Erythroblast (primary cell): Measurements from ENCODE around the gene HIC1.
A peak's percentile ranks its signal among the peaks of the same experiment; 100 is the strongest.
"Not testable (repeated sequence)": the region's sequence is repeated elsewhere in the genome, so short reads cannot be mapped to it uniquely, and the experiment has no call there.

Source experiments
- DNase-seq, 2 experiments: peaks; one replicate each; lab custom pipeline; 2025; lab: John Stamatoyannopoulos, UW
- GATA1 ChIP-seq: IDR thresholded peaks from 2 replicates; pipeline ENCODE4 v1.6.1; 2011; ENCODE audit warnings: low read depth, mild to moderate bottlenecking, control low read depth, low read length, moderate library complexity
- POLR2A ChIP-seq: IDR thresholded peaks from 2 replicates; pipeline ENCODE4 v1.6.1; 2011; ENCODE audit warnings: mild to moderate bottlenecking, low read length

Gene HIC1

DNA sequence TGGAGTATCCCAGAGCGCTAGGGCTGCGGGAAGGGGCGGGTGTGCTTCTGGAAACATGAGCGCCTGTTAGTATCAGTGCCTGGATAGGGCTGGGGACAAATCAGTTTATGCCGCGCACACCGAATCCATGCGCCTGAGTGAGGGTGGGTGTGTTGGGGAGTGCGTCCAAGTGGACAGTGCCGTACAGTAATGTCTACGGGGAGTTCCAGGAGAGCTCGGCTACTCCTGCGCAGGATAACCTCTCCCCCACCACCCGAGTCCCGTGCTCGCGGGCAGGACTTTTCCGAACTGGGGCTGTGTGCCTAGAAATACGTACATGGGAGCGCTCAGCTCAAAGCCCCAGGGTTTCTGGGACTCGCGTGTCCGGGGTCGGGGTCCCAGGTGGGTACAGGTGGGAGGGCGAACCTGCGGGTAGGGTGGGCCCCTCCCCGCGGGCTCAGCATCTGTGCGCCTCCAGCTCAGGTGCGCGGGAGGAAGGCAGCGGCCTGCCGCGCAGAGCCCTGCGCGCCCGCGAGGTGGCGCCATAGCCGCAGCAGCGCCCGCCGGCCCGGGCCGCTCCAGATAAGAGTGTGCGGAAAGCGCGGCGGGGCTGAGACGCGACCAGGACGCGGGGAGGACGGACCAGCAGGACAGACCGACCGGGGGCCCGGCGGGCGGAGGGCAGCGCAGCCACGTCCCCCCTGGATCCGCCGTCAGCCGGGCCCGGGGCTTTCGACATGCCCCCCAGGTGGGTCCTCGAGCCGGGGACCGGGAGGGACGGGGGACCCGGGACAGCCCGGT lies at the start of gene HIC1:
HIC1 (plus strand) TSS at position 592 of the 780 bp plus-strand sequence. CDS start 1,588 bp downstream, outside the sequence.
- TF ChIP-seq POLR2A (no peak), GATA1 (no peak)

GRCh38 chr17:2008332-2009126 lies 46.4 kb upstream of the HIC1 start:
- DNase-seq, result no peak
- TF ChIP-seq GATA1 (no peak), POLR2A (no peak)

More for the DNA sequence above, at the start of gene HIC1:
- DNase-seq, result peak; percentile 78 to 86

DNA sequence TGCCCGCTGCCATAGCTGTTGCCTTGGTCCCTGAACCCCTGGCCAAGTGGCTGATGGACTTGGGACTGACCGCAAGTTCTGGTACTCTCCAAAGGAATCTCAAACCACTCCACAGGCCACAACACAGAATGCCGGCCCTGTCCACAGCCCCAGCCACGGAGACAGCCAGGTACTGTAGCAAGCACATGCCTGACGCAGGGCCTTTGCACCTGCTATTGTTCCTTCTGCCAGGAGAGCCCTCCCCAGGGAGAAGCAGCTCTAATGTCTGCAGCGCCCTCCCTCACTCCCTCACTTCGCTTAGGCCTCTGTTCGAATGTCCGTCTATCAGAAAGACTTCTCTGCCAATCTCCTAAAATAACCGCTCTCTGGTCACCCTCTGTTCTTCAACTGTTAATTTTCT lies 45.2 kb upstream of the HIC1 start:
- no peak for TF ChIP-seq POLR2A
- TF ChIP-seq GATA1, result no peak

DNA sequence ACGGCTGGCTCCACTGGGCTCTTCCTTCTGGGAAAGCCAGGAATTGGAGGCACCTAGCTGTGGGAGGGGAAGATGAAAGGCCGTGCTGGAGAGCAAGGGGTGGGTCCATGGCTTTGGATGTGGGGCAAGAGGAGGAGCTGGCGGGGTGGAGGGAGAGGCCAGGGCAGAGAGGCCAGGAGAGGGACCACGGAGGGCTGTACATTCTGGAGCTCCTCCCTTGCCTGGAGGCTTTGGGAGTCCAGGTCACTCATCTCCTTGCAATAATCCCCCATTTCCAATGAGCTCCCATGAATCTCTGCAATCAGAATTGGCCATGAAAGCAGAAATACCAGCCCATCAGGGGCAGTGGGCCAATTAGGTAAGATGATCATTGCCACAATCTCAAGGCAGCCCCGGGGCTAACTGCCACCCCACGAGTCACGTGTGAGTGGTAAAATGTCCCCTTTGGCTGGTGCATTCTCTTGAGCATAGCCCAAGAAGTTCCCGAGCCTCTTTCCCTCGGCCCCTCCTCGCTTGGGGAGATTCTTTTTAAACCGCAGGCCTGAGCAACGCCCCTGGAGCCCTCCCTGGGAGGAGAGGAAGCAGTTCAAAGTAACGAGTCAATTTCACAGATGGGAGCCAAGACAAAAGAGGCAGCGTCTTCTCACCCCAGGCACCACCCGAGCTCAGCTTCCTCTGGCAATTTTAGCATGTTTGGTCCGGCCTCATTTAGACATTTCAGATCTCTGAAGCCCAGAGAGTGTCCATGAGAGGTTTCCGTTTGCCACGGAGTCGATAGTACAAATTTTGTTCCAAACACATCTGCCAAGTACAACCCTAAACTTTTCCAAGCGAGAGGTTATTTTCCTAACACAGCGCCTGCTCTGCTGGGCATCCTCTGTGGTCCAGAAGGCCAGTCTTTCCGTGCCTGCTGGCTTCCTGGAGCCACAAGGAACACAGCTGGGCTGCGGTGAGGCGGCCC lies 43.2 kb upstream of the HIC1 start:
- no peak for DNase-seq
- TF ChIP-seq POLR2A (no peak), GATA1 (no peak)

More for the DNA sequence above, 45.2 kb upstream of the HIC1 start:
- DNase-seq, result no peak

GRCh38 chr17:2012499-2012898 lies 42.4 kb upstream of the HIC1 start:
- TF ChIP-seq GATA1 (no peak), POLR2A (no peak)
- no peak for DNase-seq

DNA sequence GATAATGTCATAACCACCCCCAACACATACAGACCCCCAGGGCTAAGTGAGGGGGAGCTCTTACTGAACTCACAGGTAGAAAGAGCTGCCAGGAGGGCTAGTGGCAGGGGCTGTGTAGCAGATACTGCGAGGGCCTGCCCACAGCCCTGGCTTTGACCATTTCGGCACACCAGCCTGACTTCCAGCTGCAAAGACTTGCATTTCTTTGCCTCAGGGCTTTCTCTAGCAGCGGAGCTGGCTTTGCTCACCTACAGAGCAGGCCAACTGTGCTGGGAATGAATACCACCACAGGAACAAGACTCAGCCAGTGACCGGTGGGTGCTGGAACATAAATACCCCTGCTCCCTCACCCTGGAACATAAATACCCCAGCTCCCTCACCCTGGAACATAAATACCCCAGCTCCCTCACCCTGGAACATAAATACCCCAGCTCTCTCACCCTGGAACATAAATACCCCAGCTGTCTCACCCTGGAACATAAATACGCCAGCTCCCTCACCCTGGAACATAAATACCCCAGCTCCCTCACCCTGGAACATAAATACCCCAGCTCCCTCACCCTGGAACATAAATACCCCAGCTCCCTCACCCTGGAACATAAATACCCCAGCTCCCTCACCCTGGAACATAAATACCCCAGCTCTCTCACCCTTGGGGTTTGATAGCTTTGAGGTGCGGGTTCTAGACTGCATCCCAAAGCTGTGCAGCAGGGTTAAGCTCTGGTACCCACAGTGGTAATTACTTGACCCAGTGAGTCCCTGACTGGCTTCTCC lies 41.5 kb upstream of the HIC1 start:
- not testable (repeated sequence) for DNase-seq

DNA sequence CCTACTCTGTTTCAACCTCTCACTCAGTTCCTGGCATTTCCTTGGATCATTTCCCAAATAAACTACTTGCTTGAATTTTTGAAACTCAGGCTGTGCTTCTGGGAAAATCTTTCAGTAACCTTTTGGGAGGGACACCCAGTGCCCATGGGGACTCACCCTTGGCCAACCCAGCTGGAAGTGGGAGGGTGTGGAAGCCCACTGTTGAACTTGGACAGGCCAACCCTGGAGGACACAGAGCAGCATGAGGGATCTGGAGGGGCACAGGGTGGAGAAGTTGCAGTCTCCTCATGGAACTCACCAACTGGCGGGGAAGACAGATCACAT lies 40.9 kb upstream of the HIC1 start:
- TF ChIP-seq GATA1 (no peak), POLR2A (no peak)

DNA sequence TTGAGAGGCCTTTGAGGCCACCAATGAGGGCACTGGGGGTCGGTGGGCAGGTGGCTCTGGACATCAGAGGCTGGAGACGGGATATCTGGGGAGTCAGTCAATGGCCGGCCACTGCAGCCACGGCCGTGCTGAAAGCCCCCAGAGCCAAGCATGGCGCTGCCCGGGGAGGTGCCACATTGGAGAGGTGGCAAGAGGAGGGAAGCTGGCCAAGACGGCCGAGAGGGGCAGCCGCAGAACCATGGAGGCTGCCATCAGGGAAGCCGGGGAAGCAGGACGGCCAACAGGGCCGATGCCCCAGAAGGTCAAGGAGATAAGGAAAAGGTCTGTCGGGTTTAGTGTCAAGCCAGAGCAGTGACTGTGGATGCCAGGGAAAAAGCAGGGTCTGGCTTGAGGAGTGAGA lies 39.6 kb upstream of the HIC1 start:
- TF ChIP-seq POLR2A, result no peak
- no peak for TF ChIP-seq GATA1
- DNase-seq, result no peak

More for the DNA sequence above, 40.9 kb upstream of the HIC1 start:
- no peak for DNase-seq

- DNase-seq, result no peak
- TF ChIP-seq GATA1 (no peak), POLR2A (no peak)
These were observed 38.4 kb upstream of the HIC1 start for GRCh38 chr17:2016494-2016893.

DNA sequence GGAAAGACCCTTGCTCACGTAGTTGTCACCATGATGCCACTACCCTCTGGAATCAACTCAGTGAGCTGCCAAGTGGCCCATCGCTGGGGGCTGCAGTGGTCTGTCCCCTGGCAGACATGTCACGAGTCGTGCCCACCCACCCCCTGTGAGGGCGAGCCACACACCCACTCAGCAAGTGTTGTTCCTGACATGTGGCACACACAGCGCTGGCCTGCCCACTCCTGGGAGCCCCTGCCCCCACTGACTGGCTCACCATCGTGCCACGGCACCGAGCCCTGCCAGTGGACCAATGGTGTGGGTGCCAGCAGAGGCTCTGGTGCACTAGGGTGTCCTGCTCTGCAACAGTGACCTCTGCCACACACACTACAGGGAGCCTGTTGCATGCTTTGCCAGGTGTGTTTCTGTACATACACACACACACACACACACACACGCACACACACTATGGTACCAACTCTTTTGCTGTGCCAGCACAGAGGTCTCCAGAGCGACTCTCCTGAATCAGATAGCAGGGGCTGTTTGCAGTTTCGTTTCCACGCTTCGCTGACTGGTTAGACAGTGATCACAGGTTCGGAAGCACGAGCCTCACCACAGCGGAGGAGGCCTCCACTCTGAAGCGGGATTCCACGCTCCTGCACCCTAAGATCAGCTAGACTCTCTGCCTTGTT lies 37.5 kb upstream of the HIC1 start:
- no peak for DNase-seq
- no peak for TF ChIP-seq GATA1
- no peak for TF ChIP-seq POLR2A

- TF ChIP-seq GATA1 (no peak), POLR2A (no peak)
- no peak for DNase-seq
These were observed 36.0 kb upstream of the HIC1 start for GRCh38 chr17:2018716-2019510.

DNA sequence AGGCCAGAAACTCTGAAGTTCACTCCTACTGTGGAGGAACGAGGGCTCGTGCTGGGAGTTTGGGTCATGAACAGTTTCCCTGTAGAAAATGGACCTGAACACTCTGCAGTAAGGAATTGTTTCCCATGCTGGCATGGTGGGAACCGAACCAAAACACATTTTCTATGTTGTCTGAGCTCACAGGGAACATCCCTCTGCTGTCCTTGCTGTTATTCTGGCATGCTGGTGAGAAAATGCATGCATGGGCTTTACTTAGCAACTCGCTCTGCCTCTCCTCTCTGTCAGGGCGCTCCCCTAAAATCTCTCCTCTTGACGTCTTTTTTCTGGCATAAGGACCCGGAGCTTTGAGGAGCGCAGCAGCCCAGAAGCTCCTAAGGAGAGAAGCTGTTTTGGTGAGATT lies 35.2 kb upstream of the HIC1 start:
- TF ChIP-seq POLR2A (no peak), GATA1 (no peak)
- DNase-seq, result no peak
